A673 (cell line): ENCODE results near the gene CIT. TPM values are rescaled to one million over a fixed set of nuclear protein-coding genes. Genes with fewer than 3 reads are reported as not detected.

Source experiments
- BruUV-seq: library from RNA; stranded (reverse); fragments of 400-500 nt; replicated peaks from 2 replicates; lab custom pipeline; 2021; lab: Mats Ljungman, UMichigan
- CTCF ChIA-PET: fragments of 300-600 bp; sonication (Branson Sonifier 250); formaldehyde crosslinking; loops from one replicate; lab custom pipeline; 2022; ENCODE audit warnings: antibody characterized with exemption; lab: Charles Lee
- POLR2A ChIA-PET: fragments of 300-600 bp; sonication (Branson Sonifier 250); formaldehyde crosslinking; loops from one replicate; lab custom pipeline; 2022; ENCODE audit warnings: antibody characterized with exemption; ENCODE audit not compliant: low non-redundant PET; lab: Charles Lee
- DNase-seq: peaks from one replicate; pipeline ENCODE4 v3.0.0-alpha.2; 2015; ENCODE audit warnings: low spot score
- H3K27ac ChIP-seq: fragments of 200-600 bp; sonication (generic); 2 replicates; pipeline ENCODE4 v1.5.1; 2016; ENCODE audit warnings: mixed run types, low read depth, mild to moderate bottlenecking, mixed read lengths, antibody characterized with exemption, low read length; ENCODE audit not compliant: poor library complexity, severe bottlenecking
- H3K27me3 ChIP-seq: fragments of 200-600 bp; sonication (generic); replicated peaks from 2 replicates; pipeline ENCODE4 v1.6.1; 2017; ENCODE audit warnings: mixed run types, low read depth, mild to moderate bottlenecking, mixed read lengths, antibody characterized with exemption, low read length; ENCODE audit not compliant: insufficient read depth, poor library complexity
- H3K36me3 ChIP-seq: fragments of 200-600 bp; sonication (generic); 2 replicates; pipeline ENCODE4 v1.6.1; 2016; ENCODE audit warnings: mixed run types, mild to moderate bottlenecking, mixed read lengths, antibody characterized with exemption, low read length; ENCODE audit not compliant: insufficient read depth, poor library complexity, severe bottlenecking
- H3K4me1 ChIP-seq: fragments of 200-600 bp; sonication (generic); 2 replicates; pipeline ENCODE4 v1.6.1; 2017; ENCODE audit warnings: mixed run types, mild to moderate bottlenecking, mixed read lengths, antibody characterized with exemption, low read length; ENCODE audit not compliant: insufficient read depth, poor library complexity, severe bottlenecking
- H3K4me3 ChIP-seq: fragments of 200-600 bp; sonication (generic); 2 replicates; pipeline ENCODE4 v1.5.1; 2016; ENCODE audit warnings: low read depth, mixed run types, mild to moderate bottlenecking, mixed read lengths, low read length; ENCODE audit not compliant: poor library complexity, severe bottlenecking
- H3K9me3 ChIP-seq: fragments of 200-600 bp; sonication (generic); 2 replicates; pipeline ENCODE4 v1.6.1; 2016; ENCODE audit warnings: mixed run types, low read depth, mild to moderate bottlenecking, mixed read lengths, antibody characterized with exemption, low read length; ENCODE audit not compliant: poor library complexity, severe bottlenecking
- EZH2 ChIP-seq: fragments of 200-600 bp; sonication (generic); IDR thresholded peaks from 2 replicates; pipeline ENCODE4 v1.6.1; 2017; ENCODE audit warnings: borderline replicate concordance, low read depth, mild to moderate bottlenecking, mixed read lengths, antibody characterized with exemption, low read length; ENCODE audit not compliant: poor library complexity, severe bottlenecking
- intact Hi-C: fragments of 100-400 bp; cut with micrococcal nuclease; formaldehyde crosslinking; loops from one replicate; pipeline ENCODE4 v1.10.0; 2022; ENCODE audit not compliant: unreplicated experiment
- total RNA-seq: library from RNA; stranded (reverse); gene quantifications from 2 replicates; pipeline ENCODE4 v1.2.3, GENCODE V29; 2021
- TF ChIP-seq, protein P1 (sequence below): fragments of 300-800, 200-600 bp; sonication (generic); conservative IDR thresholded peaks from 2 replicates; pipeline ENCODE4 v1.5.1; 2017; ENCODE audit warnings: low read depth, mild to moderate bottlenecking, antibody characterized with exemption, low read length, moderate library complexity, mixed read lengths

CIT gene
- total RNA-seq, 1 experiment from 2014 or later: 62.4 TPM

DNA sequence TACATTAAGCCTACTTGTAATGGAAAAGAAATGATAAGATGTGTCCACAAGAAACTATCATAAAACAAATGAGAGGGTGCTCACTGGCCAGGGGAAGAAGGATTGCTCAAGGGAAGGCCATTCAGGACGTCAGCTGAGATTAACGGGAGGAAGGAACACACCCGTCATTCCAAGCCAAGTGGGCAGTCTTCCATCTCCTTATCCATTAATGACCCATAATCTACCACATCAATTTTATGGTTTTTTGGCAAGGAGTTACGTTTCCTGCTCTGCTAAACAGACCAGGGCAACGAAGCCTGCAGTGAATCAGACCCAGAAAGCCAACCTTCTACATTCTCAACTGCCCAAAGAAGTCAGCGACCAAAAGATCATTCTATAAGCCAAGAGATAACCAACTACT, 184.1 kb downstream of the CIT start:
- H3K36me3 ChIP-seq: peaks cover 14% of the 10 kb centered on the region
- peaks cover 26% of the 10 kb centered on the region for H3K4me1 ChIP-seq
- H3K9me3 ChIP-seq: no peaks in the 10 kb centered on the region
- peak; percentile 80 for DNase-seq
- TF ChIP-seq EZH2: no peak
- TF ChIP-seq, protein P1, sequence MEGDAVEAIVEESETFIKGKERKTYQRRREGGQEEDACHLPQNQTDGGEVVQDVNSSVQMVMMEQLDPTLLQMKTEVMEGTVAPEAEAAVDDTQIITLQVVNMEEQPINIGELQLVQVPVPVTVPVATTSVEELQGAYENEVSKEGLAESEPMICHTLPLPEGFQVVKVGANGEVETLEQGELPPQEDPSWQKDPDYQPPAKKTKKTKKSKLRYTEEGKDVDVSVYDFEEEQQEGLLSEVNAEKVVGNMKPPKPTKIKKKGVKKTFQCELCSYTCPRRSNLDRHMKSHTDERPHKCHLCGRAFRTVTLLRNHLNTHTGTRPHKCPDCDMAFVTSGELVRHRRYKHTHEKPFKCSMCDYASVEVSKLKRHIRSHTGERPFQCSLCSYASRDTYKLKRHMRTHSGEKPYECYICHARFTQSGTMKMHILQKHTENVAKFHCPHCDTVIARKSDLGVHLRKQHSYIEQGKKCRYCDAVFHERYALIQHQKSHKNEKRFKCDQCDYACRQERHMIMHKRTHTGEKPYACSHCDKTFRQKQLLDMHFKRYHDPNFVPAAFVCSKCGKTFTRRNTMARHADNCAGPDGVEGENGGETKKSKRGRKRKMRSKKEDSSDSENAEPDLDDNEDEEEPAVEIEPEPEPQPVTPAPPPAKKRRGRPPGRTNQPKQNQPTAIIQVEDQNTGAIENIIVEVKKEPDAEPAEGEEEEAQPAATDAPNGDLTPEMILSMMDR: no peak
- H3K4me3 ChIP-seq: no peak overlapping the region
- no peaks in the 10 kb centered on the region for H3K27me3 ChIP-seq
- no TSS peak for BruUV-seq
- intact Hi-C loops: no loop called here
- H3K27ac ChIP-seq: peak overlapping the region; percentile 68
- CTCF ChIA-PET: no interaction called here
- POLR2A ChIA-PET: no interaction called here

DNA sequence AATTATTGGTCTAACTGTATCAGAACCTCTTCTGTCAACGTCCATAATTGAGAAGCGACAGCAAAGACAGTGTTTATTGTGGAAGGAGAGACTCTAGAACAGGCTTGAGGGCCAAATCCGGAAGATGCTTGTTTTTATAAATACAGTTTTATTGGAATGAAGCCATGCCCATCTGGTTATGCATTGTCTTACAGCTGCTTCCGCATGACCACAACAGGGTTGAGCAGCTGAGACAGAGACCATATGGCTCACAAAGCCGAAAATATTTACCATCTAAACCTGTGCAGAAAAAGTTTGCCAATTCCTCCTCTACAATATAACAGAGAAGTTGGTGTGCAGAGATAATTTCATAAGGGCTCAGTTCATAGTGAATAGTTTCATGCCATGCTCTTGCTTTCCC, 184.7 kb downstream of the CIT start:
- TF ChIP-seq EZH2: no peak
- TF ChIP-seq, protein P1: no peak
- ChIA-PET POLR2A (no interaction called here), CTCF (no interaction called here)
- Histone ChIP-seq H3K36me3 (peaks cover 13% of the 10 kb centered on the region), H3K27me3 (no peaks in the 10 kb centered on the region), H3K4me3 (no peak overlapping the region), H3K27ac (peak overlapping the region; percentile 68), H3K9me3 (no peaks in the 10 kb centered on the region), H3K4me1 (peaks cover 26% of the 10 kb centered on the region)
- intact Hi-C loops: no loop called here
- BruUV-seq: no TSS peak
- DNase-seq: peak; percentile 22

DNA sequence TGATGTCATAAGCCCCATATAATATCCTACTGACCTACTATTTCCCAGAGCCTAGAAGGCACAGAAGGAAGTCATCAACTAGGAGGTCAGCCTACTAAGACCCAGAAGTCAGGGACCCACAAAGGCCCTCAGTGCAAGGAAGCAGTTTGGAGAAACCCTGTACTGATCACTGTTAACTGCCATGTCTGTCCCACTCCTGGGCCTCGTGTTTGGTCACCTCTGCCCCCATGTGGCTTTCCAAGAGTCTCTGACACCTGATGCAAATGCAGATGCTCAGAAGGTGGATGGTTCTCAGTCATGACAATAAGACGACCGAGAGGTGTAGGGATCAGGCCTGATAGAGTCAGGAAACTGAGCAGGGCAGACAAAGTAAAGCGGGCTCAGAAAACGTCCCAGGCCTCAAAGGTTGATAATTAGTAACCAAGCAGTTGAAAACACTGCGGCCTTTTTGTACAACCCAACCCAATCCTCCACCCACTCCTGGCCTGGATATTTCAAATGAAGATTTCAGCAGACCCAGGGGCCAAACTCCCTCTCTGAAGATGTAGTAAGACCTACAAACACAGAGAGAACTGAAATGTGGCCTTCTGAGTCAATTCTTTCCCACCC, 185.8 kb downstream of the CIT start:
- TF ChIP-seq EZH2: no peak
- TF ChIP-seq, protein P1: no peak
- ChIA-PET CTCF (no interaction called here), POLR2A (no interaction called here)
- no peak overlapping the region for H3K27ac ChIP-seq
- BruUV-seq: no TSS peak
- no peaks in the 10 kb centered on the region for H3K27me3 ChIP-seq
- peaks cover 26% of the 10 kb centered on the region for H3K4me1 ChIP-seq
- no peak overlapping the region for H3K4me3 ChIP-seq
- intact Hi-C loops: no loop called here
- no peaks in the 10 kb centered on the region for H3K9me3 ChIP-seq
- DNase-seq: no peak
- H3K36me3 ChIP-seq: peaks cover 16% of the 10 kb centered on the region
